H1 (cell line): Measurements from ENCODE around the gene RSPH6A. TPM values are rescaled to one million over a fixed set of nuclear protein-coding genes. Genes with fewer than 3 reads are reported as not detected.

ENCODE experiments used
- CTCF ChIA-PET: fragments of 300-600 bp; sonication (Branson Sonifier 250); formaldehyde crosslinking; loops from one replicate; lab custom pipeline; 2021; ENCODE audit not compliant: partially characterized antibody; lab: Charles Lee
- POLR2A ChIA-PET: fragments of 300-600 bp; sonication (Branson Sonifier 250); formaldehyde crosslinking; loops from one replicate; lab custom pipeline; 2021; ENCODE audit warnings: inconsistent platforms; ENCODE audit not compliant: partially characterized antibody; lab: Charles Lee
- DNase-seq, 2 experiments: peaks; one replicate each; pipeline versions ENCODE4 v3.0.0 to v3.0.0-alpha.2; 2010 to 2022; ENCODE audit warnings: low spot score in 2 of 2, low read depth in 1 of 2, mixed read lengths in 1 of 2
- FAIRE-seq: peaks from 2 replicates; lab custom pipeline; 2011; peaks lifted over from hg19 to GRCh38; lab: Jason Lieb, UNC
- H2AFZ ChIP-seq: 2 replicates; pipeline ENCODE4 v1.8.1; 2012; ENCODE audit warnings: low read length, inconsistent platforms
- H2AK5ac ChIP-seq: 2 replicates; pipeline ENCODE4 v1.6.1; 2013; ENCODE audit warnings: low read depth, low read length
- H2BK120ac ChIP-seq: replicated peaks from 2 replicates; pipeline ENCODE3; 2013; ENCODE audit warnings: low read depth, low read length, inconsistent platforms
- H2BK12ac ChIP-seq: 2 replicates; pipeline ENCODE4 v1.6.1; 2013; ENCODE audit warnings: low read depth, low read length
- H2BK15ac ChIP-seq: 2 replicates; pipeline ENCODE4 v1.6.1; 2013; ENCODE audit warnings: low read length
- H2BK20ac ChIP-seq: 2 replicates; pipeline ENCODE4 v1.6.1; 2013; ENCODE audit warnings: low read length
- H2BK5ac ChIP-seq: 2 replicates; pipeline ENCODE4 v1.6.1; 2013; ENCODE audit warnings: low read depth, low read length
- H3K14ac ChIP-seq: 2 replicates; pipeline ENCODE4 v1.6.1; 2013; ENCODE audit warnings: inconsistent platforms; ENCODE audit not compliant: insufficient read length
- H3K18ac ChIP-seq: 2 replicates; pipeline ENCODE4 v1.6.1; 2013; ENCODE audit warnings: low read length; ENCODE audit errors: extremely low read depth
- H3K23ac ChIP-seq: 2 replicates; pipeline ENCODE4 v1.6.1; 2013; ENCODE audit warnings: inconsistent platforms; ENCODE audit not compliant: insufficient read length
- H3K23me2 ChIP-seq: 2 replicates; pipeline ENCODE4 v1.6.1; 2013; ENCODE audit warnings: low read depth, low read length
- H3K27ac ChIP-seq: 2 replicates; pipeline ENCODE4 v1.6.1; 2011; ENCODE audit warnings: low read depth, low read length, inconsistent platforms
- H3K27me3 ChIP-seq, 4 experiments: replicated peaks in 1 of 4; 1 replicate in 1 of 4; 2 replicates in 3 of 4; pipeline versions ENCODE4 v1.6.1 to v1.8.1; 2011 to 2013; ENCODE audit warnings: low read length in 3 of 4, mild to moderate bottlenecking in 3 of 4, inconsistent platforms in 2 of 4, mixed read lengths in 2 of 4, moderate library complexity in 1 of 4; ENCODE audit not compliant: control insufficient read depth in 3 of 4, insufficient read depth in 3 of 4; ENCODE audit errors: extremely low read depth in 1 of 4
- H3K36me3 ChIP-seq, 4 experiments: 2 replicates each; pipeline versions ENCODE4 v1.6.1 to v1.8.1; 2011 to 2013; ENCODE audit warnings: mild to moderate bottlenecking in 4 of 4, low read length in 3 of 4, moderate library complexity in 2 of 4, control low read depth in 1 of 4, inconsistent platforms in 1 of 4; ENCODE audit not compliant: insufficient read depth in 4 of 4, control insufficient read depth in 2 of 4
- H3K4ac ChIP-seq: replicated peaks from 2 replicates; pipeline ENCODE3; 2013; ENCODE audit warnings: low read length, low read depth, mixed read lengths, inconsistent platforms; ENCODE audit not compliant: insufficient read length
- H3K4me1 ChIP-seq, 4 experiments: replicated peaks in 1 of 4; 1 replicate in 1 of 4; 2 replicates in 3 of 4; pipeline versions ENCODE4 v1.6.1 to v1.8.1; 2011 to 2013; ENCODE audit warnings: low read length in 3 of 4, inconsistent platforms in 2 of 4, mixed read lengths in 1 of 4; ENCODE audit not compliant: insufficient read depth in 4 of 4, control insufficient read depth in 3 of 4
- H3K4me2 ChIP-seq, 2 experiments: 2 replicates each; pipeline versions ENCODE4 v1.6.1 to v1.8.1; 2011 to 2013; ENCODE audit warnings: low read depth in 2 of 2, low read length in 2 of 2, control low read depth in 1 of 2, inconsistent platforms in 1 of 2, mild to moderate bottlenecking in 1 of 2; ENCODE audit not compliant: insufficient read depth in 1 of 2
- H3K4me3 ChIP-seq, 4 experiments: fragments of 200-600, 300-600 bp in 1 of 4; sonication (generic), shearing (Covaris generic), sonication (Bioruptor Twin) in 1 of 4; 2 replicates each; pipeline versions ENCODE4 v1.5.1 to v1.8.1; 2011 to 2016; ENCODE audit warnings: low read length in 4 of 4, low read depth in 3 of 4, control low read depth in 2 of 4, inconsistent platforms in 2 of 4, mild to moderate bottlenecking in 2 of 4, mixed read lengths in 1 of 4, moderate library complexity in 1 of 4; ENCODE audit not compliant: insufficient read depth in 2 of 4; ENCODE audit errors: extremely low read depth in 1 of 4
- H3K56ac ChIP-seq: replicated peaks from 2 replicates; pipeline ENCODE3; 2013; ENCODE audit warnings: low read depth, mild to moderate bottlenecking, mixed read lengths, low read length, inconsistent platforms; ENCODE audit not compliant: insufficient read length
- H3K79me1 ChIP-seq: 2 replicates; pipeline ENCODE4 v1.6.1; 2013; ENCODE audit warnings: low read depth, low read length, control low read depth
- H3K79me2 ChIP-seq, 2 experiments: 2 replicates each; pipeline versions ENCODE4 v1.6.1 to v1.8.1; 2012 to 2013; ENCODE audit warnings: low read length in 2 of 2, mild to moderate bottlenecking in 2 of 2, inconsistent platforms in 1 of 2; ENCODE audit not compliant: insufficient read depth in 2 of 2, control insufficient read depth in 1 of 2
- H3K9ac ChIP-seq, 4 experiments: replicated peaks in 1 of 4; 1 replicate in 1 of 4; 2 replicates in 3 of 4; pipeline versions ENCODE4 v1.6.1 to v1.8.1; 2011 to 2013; ENCODE audit warnings: low read depth in 3 of 4, low read length in 3 of 4, control low read depth in 2 of 4, mild to moderate bottlenecking in 2 of 4, moderate library complexity in 2 of 4, inconsistent platforms in 1 of 4; ENCODE audit errors: extremely low read depth in 1 of 4
- H3K9me3 ChIP-seq, 2 experiments: 2 replicates each; pipeline versions ENCODE4 v1.6.1 to v1.8.1; 2012 to 2013; ENCODE audit warnings: mild to moderate bottlenecking in 2 of 2, moderate library complexity in 2 of 2, control low read depth in 1 of 2, inconsistent platforms in 1 of 2, low read depth in 1 of 2, low read length in 1 of 2, mixed read lengths in 1 of 2; ENCODE audit not compliant: insufficient read depth in 2 of 2
- H4K20me1 ChIP-seq, 2 experiments: replicated peaks in 1 of 2; 2 replicates each; pipeline versions ENCODE3 to v1.8.1; 2011 to 2013; ENCODE audit warnings: inconsistent platforms in 2 of 2, low read length in 2 of 2, mild to moderate bottlenecking in 1 of 2; ENCODE audit not compliant: insufficient read depth in 2 of 2, control insufficient read depth in 1 of 2
- H4K5ac ChIP-seq: 2 replicates; pipeline ENCODE4 v1.6.1; 2013; ENCODE audit warnings: low read length, low read depth, mixed read lengths, inconsistent platforms; ENCODE audit not compliant: insufficient read length
- H4K8ac ChIP-seq: 2 replicates; pipeline ENCODE4 v1.8.0; 2013; ENCODE audit warnings: mild to moderate bottlenecking, moderate library complexity, low read length, inconsistent platforms; ENCODE audit not compliant: insufficient read depth; ENCODE audit errors: extremely low read depth
- H4K91ac ChIP-seq: replicated peaks from 2 replicates; pipeline ENCODE3; 2013; ENCODE audit warnings: low read length, mixed read lengths, inconsistent platforms; ENCODE audit not compliant: insufficient read length
- BCL11A ChIP-seq, 2 experiments: IDR thresholded peaks; one replicate each; pipeline ENCODE4 v1.6.1; 2011; ENCODE audit warnings: low read depth in 2 of 2, low read length in 2 of 2, mild to moderate bottlenecking in 2 of 2
- EP300 ChIP-seq, 2 experiments: IDR thresholded peaks; 1 replicate in 1 of 2; 2 replicates in 1 of 2; pipeline ENCODE4 v1.6.1; 2011 to 2012; ENCODE audit warnings: low read depth in 2 of 2, low read length in 2 of 2, mild to moderate bottlenecking in 2 of 2, borderline replicate concordance in 1 of 2, inconsistent platforms in 1 of 2, moderate library complexity in 1 of 2
- GTF2F1 ChIP-seq: IDR thresholded peaks from 2 replicates; pipeline ENCODE4 v1.6.1; 2012; ENCODE audit warnings: low read depth, low read length, improper control_type of control experiment, borderline replicate concordance
- POLR2AphosphoS5 ChIP-seq: IDR thresholded peaks from 2 replicates; pipeline ENCODE4 v1.6.1; 2011; ENCODE audit warnings: low read depth, low read length
- SP2 ChIP-seq: IDR thresholded peaks from 2 replicates; pipeline ENCODE4 v1.6.1; 2012; ENCODE audit warnings: mild to moderate bottlenecking, low read length, inconsistent platforms
- WGBS, 2 experiments: shearing (Covaris generic) in 1 of 2; methylation state at CpG; one replicate each; pipeline versions ENCODE4 v1.1.6 to v1.1.7; 2013 to 2015; ENCODE audit warnings: low lambda C conversion rate in 2 of 2, mixed read lengths in 2 of 2, inconsistent platforms in 1 of 2, low coverage in 1 of 2, missing lambda C conversion rate in 1 of 2; ENCODE audit not compliant: insufficient replicate concordance in 2 of 2, insufficient coverage in 1 of 2, insufficient read length in 1 of 2; ENCODE audit errors: extremely low coverage in 1 of 2, missing lambda C conversion rate in 1 of 2; 5-methylcytosine and 5-hydroxymethylcytosine counted together
- polyA plus RNA-seq, 7 experiments: library from polyadenylated mRNA; depleted of rRNA in 3 of 7; stranded (reverse) in 5 of 7; unstranded in 2 of 7; fragments of >200 nt in 5 of 7; fragments of 200-250 nt in 2 of 7; gene quantifications; 1 replicate in 5 of 7; 2 replicates in 1 of 7; 4 replicates in 1 of 7; pipeline versions ENCODE4 v1.2.1 to v1.2.3, GENCODE V29; 2011 to 2013; ENCODE audit warnings: missing spikeins in 2 of 7, mixed read lengths in 2 of 7
- total RNA-seq: library from RNA; stranded (reverse); fragmentation: NEBNext Ultra II Directional; extraction: Animal tissue kit (Norgen Biotek cat#: 25700); gene quantifications from 2 replicates; pipeline ENCODE4 v1.2.1, GENCODE V29; 2021

RSPH6A gene
- total and polyA plus RNA-seq, 2 of the 8 experiments (the other 6 are each of a cell fraction or from before 2014, with no cell fraction given): 0.05 to 0.19 TPM

- Histone ChIP-seq H3K14ac (no peak overlapping the region), H3K79me2 (peaks cover 0 to 17% of the 10 kb centered on the region in 2 experiments; a peak in 2 of 4 replicates), H3K18ac (no peak overlapping the region), H3K4me3 (no peak overlapping the region), H2AFZ (no peak overlapping the region), H2BK5ac (no peak overlapping the region), H3K4ac (no peak overlapping the region), H3K27ac (no peak overlapping the region), H3K56ac (no peak overlapping the region), H3K23me2 (no peaks in the 10 kb centered on the region), H3K4me1 (no peaks in the 10 kb centered on the region), H4K8ac (no peak overlapping the region), H3K4me2 (no peak overlapping the region), H2BK120ac (no peak overlapping the region), H3K9me3 (no peaks in the 10 kb centered on the region), H3K79me1 (0 out of 2 replicates have a peak, but pooled peaks cover 4% of the 10 kb centered on the region), H4K91ac (no peak overlapping the region), H4K5ac (no peak overlapping the region), H3K9ac (no peak overlapping the region), H2BK15ac (no peak overlapping the region), H4K20me1 (peaks cover 6 to 23% of the 10 kb centered on the region in 2 experiments), H3K27me3 (no peaks in the 10 kb centered on the region; a peak in 1 of 7 replicates), H3K23ac (no peak overlapping the region), H2BK20ac (no peak overlapping the region), H2AK5ac (no peak overlapping the region), H3K36me3 (peaks cover 36 to 66% (median 52%) of the 10 kb centered on the region in 4 experiments), H2BK12ac (no peak overlapping the region)
- POLR2A ChIA-PET: interaction anchor here (1.1 to 3.8 kb wide), 8 partner anchors 10 to 35 kb away, joined by 3 to 19 read pairs (median 6); partner anchors contain the start of genes FOXA3 and SYMPK
- CTCF ChIA-PET: interaction anchor here (1.5 to 2.6 kb wide), 2 partner anchors 32 to 35 kb away, joined by 9 to 13 read pairs; no protein-coding TSS in a partner anchor
- no peak for DNase-seq
- WGBS, 2 experiments: 99% methylated on average over 10 of the region's 10 CpGs; no CpG with 5 or more reads in 1 of the 2 experiments
- no peak for FAIRE-seq
- TF ChIP-seq SP2: no peak
- no peak for TF ChIP-seq GTF2F1
- TF ChIP-seq POLR2AphosphoS5: no peak
- TF ChIP-seq BCL11A (IDR thresholded peaks at IDR 0.05; ENCODE audit: low read depth in 2 of 2, low read length in 2 of 2): no peak
- TF ChIP-seq EP300 (IDR thresholded peaks at IDR 0.05; ENCODE audit: borderline replicate concordance in 1 of 2, low read depth in 2 of 2, low read length in 2 of 2): no peak
Measured at GRCh38 chr19:45852145-45852750, 37.1 kb upstream of the RSPH6A start.
